ENCODE data around the gene DDX53. TPM values are rescaled to one million over a fixed set of nuclear protein-coding genes. Genes with fewer than 3 reads are reported as not detected.

DDX53 gene
- total and polyA plus RNA-seq, 4 experiments from 2014 or later: not detected

- no peak for DNase-seq
- Mint-ChIP-seq H3K9me3 (peaks cover 0 to 10% (median under 1%) of the 10 kb centered on the region in 8 donors), H3K27ac (no peak overlapping the region), H3K27me3 (peaks cover 0 to 2% of the 10 kb centered on the region in 2 donors), H3K4me1 (no peaks in the 10 kb centered on the region), H3K4me3 (no peak overlapping the region), H3K36me3 (no peaks in the 10 kb centered on the region)
- intact Hi-C loops (cut with micrococcal nuclease): no loop called here
- no peaks in the 10 kb centered on the region for H3K9me3 ChIP-seq (ENCODE audit: control insufficient read depth in 1 of 2, low read length in 2 of 2)
- no peaks in the 10 kb centered on the region for H3K36me3 ChIP-seq (ENCODE audit: insufficient read depth, low read length)
- H3K27ac ChIP-seq (ENCODE audit: low read depth, low read length): no peak overlapping the region
- CTCF ChIA-PET (ENCODE audit: partially characterized antibody): no interaction called here
- H3K4me3 ChIP-seq (ENCODE audit: low read length in 2 of 2): no peak overlapping the region
- no peaks in the 10 kb centered on the region for H3K27me3 ChIP-seq (ENCODE audit: insufficient read depth, low read length)
- POLR2A ChIA-PET (ENCODE audit: partially characterized antibody): no interaction called here
- no peaks in the 10 kb centered on the region for H3K4me1 ChIP-seq (ENCODE audit: insufficient read depth, low read length)
Measured at GRCh38 chrX:22969411-22969810, 30.3 kb upstream of the DDX53 start.

DNA sequence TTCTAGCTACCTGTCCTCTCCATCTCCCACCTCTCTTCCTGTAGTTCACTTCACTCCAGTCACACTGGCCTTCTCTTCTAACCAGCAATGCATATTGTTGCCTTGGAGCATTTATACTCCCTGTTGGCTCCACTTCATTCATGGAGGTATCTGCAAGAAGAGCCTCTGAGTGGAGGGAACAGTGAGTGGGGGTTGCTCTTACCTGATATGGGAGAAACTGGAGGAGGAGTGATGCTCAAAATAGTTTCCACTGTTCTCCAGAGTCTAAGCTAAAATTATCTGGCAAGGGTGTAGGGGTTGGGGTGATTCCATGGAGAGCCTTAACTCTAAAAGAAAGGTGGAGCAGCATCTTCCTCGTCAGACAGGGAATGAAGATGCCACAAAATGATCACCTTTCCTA lies 28.9 kb upstream of the DDX53 start:
- Histone ChIP-seq H3K27ac (ENCODE audit: low read depth, low read length) (no peak overlapping the region), H3K27me3 (ENCODE audit: insufficient read depth, low read length) (no peaks in the 10 kb centered on the region), H3K4me1 (ENCODE audit: insufficient read depth, low read length) (no peaks in the 10 kb centered on the region), H3K4me3 (ENCODE audit: low read length in 2 of 2) (no peak overlapping the region), H3K36me3 (ENCODE audit: insufficient read depth, low read length) (no peaks in the 10 kb centered on the region), H3K9me3 (ENCODE audit: control insufficient read depth in 1 of 2, low read length in 2 of 2) (no peaks in the 10 kb centered on the region)
- peaks cover 0 to 10% (median 2%) of the 10 kb centered on the region in 8 donors for H3K9me3 Mint-ChIP-seq
- no peak for DNase-seq
- H3K27ac Mint-ChIP-seq: no peak overlapping the region
- intact Hi-C loops (cut with micrococcal nuclease): no loop called here
- no peaks in the 10 kb centered on the region for H3K4me1 Mint-ChIP-seq
- ChIA-PET POLR2A (ENCODE audit: partially characterized antibody) (no interaction called here), CTCF (ENCODE audit: partially characterized antibody) (no interaction called here)
- no peak overlapping the region for H3K4me3 Mint-ChIP-seq
- peaks cover 0 to 2% of the 10 kb centered on the region in 2 donors for H3K27me3 Mint-ChIP-seq
- H3K36me3 Mint-ChIP-seq: no peaks in the 10 kb centered on the region

DNA sequence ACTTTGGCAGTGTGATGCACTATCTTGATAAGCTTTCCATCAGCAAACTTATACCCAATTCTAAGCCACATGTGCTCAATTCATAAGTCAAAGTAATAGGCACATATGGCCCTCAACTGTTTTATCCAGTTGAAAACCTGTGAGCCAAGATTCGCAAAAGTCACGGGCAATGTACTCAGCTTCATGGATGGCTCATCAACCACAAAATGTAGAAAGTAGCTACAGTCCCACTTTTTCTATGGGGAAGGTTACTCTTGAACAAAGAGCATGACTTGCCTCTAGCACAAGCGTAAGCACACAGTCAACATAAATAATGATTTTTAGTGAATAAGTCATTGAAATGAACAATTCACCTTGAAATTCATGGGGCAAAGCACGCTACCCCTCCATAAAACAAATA lies 25.1 kb upstream of the DDX53 start:
- H3K4me1 Mint-ChIP-seq: no peaks in the 10 kb centered on the region
- intact Hi-C loops (cut with micrococcal nuclease): no loop called here
- H3K27me3 Mint-ChIP-seq: no peaks in the 10 kb centered on the region
- Histone ChIP-seq H3K27ac (ENCODE audit: low read depth, low read length) (no peak overlapping the region), H3K4me3 (ENCODE audit: low read length in 2 of 2) (no peak overlapping the region), H3K9me3 (ENCODE audit: control insufficient read depth in 1 of 2, low read length in 2 of 2) (no peaks in the 10 kb centered on the region), H3K36me3 (ENCODE audit: insufficient read depth, low read length) (no peaks in the 10 kb centered on the region), H3K4me1 (ENCODE audit: insufficient read depth, low read length) (no peaks in the 10 kb centered on the region), H3K27me3 (ENCODE audit: insufficient read depth, low read length) (no peaks in the 10 kb centered on the region)
- H3K36me3 Mint-ChIP-seq: no peaks in the 10 kb centered on the region
- no peak overlapping the region for H3K4me3 Mint-ChIP-seq
- no peak overlapping the region for H3K27ac Mint-ChIP-seq
- H3K9me3 Mint-ChIP-seq: peaks cover 0 to 10% (median 2%) of the 10 kb centered on the region in 8 donors
- ChIA-PET POLR2A (ENCODE audit: partially characterized antibody) (no interaction called here), CTCF (ENCODE audit: partially characterized antibody) (no interaction called here)
- DNase-seq: no peak

- no peaks in the 10 kb centered on the region for H3K36me3 Mint-ChIP-seq
- H3K4me1 Mint-ChIP-seq: no peaks in the 10 kb centered on the region
- H3K36me3 ChIP-seq (ENCODE audit: insufficient read depth, low read length): no peaks in the 10 kb centered on the region
- no peak overlapping the region for H3K4me3 ChIP-seq (ENCODE audit: low read length in 2 of 2)
- no peaks in the 10 kb centered on the region for H3K27me3 Mint-ChIP-seq
- H3K27ac Mint-ChIP-seq: no peak overlapping the region
- H3K9me3 ChIP-seq (ENCODE audit: control insufficient read depth in 1 of 2, low read length in 2 of 2): no peaks in the 10 kb centered on the region
- no peaks in the 10 kb centered on the region for H3K27me3 ChIP-seq (ENCODE audit: insufficient read depth, low read length)
- ChIA-PET POLR2A (ENCODE audit: partially characterized antibody) (no interaction called here), CTCF (ENCODE audit: partially characterized antibody) (no interaction called here)
- no peak overlapping the region for H3K4me3 Mint-ChIP-seq
- no peak for DNase-seq
- H3K9me3 Mint-ChIP-seq: peaks cover 0 to 9% (median 2%) of the 10 kb centered on the region in 8 donors
- H3K27ac ChIP-seq (ENCODE audit: low read depth, low read length): no peak overlapping the region
- intact Hi-C loops (cut with micrococcal nuclease): no loop called here
- H3K4me1 ChIP-seq (ENCODE audit: insufficient read depth, low read length): no peaks in the 10 kb centered on the region
Measured at GRCh38 chrX:22975786-22976185, 24.0 kb upstream of the DDX53 start.

GRCh38 chrX:22985958-22986357 lies 13.8 kb upstream of the DDX53 start:
- Mint-ChIP-seq H3K9me3 (peaks cover 0 to under 1% (median 0%) of the 10 kb centered on the region in 8 donors), H3K27me3 (no peaks in the 10 kb centered on the region), H3K27ac (no peak overlapping the region), H3K4me1 (no peaks in the 10 kb centered on the region), H3K36me3 (no peaks in the 10 kb centered on the region), H3K4me3 (no peak overlapping the region)
- no peak for DNase-seq
- POLR2A ChIA-PET (ENCODE audit: partially characterized antibody): no interaction called here
- no peaks in the 10 kb centered on the region for H3K4me1 ChIP-seq (ENCODE audit: insufficient read depth, low read length)
- no peak overlapping the region for H3K4me3 ChIP-seq (ENCODE audit: low read length in 2 of 2)
- CTCF ChIA-PET (ENCODE audit: partially characterized antibody): no interaction called here
- intact Hi-C loops (cut with micrococcal nuclease): no loop called here
- no peaks in the 10 kb centered on the region for H3K27me3 ChIP-seq (ENCODE audit: insufficient read depth, low read length)
- no peaks in the 10 kb centered on the region for H3K9me3 ChIP-seq (ENCODE audit: control insufficient read depth in 1 of 2, low read length in 2 of 2)
- no peak overlapping the region for H3K27ac ChIP-seq (ENCODE audit: low read depth, low read length)
- no peaks in the 10 kb centered on the region for H3K36me3 ChIP-seq (ENCODE audit: insufficient read depth, low read length)

DNA sequence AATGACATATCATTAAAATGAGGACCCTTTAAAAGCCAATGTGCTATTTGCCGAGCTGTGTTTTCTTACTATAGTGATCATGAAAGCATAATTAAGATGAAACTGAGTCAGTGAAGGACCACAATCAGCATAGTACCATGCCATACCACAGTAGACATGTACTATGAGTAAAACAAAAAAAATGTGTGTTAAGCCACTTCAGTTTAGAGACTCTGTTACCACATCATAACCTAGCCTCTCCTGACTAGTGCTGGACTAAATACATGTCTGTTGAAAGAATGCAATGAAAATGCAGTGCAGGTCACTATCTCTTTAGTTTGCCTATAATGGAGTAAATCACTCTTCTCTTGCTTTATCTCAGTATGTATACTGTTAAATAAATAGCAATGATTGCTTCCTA lies 12.3 kb upstream of the DDX53 start:
- H3K9me3 Mint-ChIP-seq: peaks cover 0 to 2% (median 0%) of the 10 kb centered on the region in 8 donors
- no peak for DNase-seq
- no peak overlapping the region for H3K4me3 Mint-ChIP-seq
- Histone ChIP-seq H3K9me3 (ENCODE audit: control insufficient read depth in 1 of 2, low read length in 2 of 2) (no peaks in the 10 kb centered on the region), H3K27ac (ENCODE audit: low read depth, low read length) (no peak overlapping the region), H3K4me3 (ENCODE audit: low read length in 2 of 2) (no peak overlapping the region), H3K27me3 (ENCODE audit: insufficient read depth, low read length) (no peaks in the 10 kb centered on the region), H3K4me1 (ENCODE audit: insufficient read depth, low read length) (no peaks in the 10 kb centered on the region), H3K36me3 (ENCODE audit: insufficient read depth, low read length) (no peaks in the 10 kb centered on the region)
- no peaks in the 10 kb centered on the region for H3K27me3 Mint-ChIP-seq
- no peak overlapping the region for H3K27ac Mint-ChIP-seq
- no peaks in the 10 kb centered on the region for H3K4me1 Mint-ChIP-seq
- H3K36me3 Mint-ChIP-seq: no peaks in the 10 kb centered on the region
- CTCF ChIA-PET (ENCODE audit: partially characterized antibody): no interaction called here
- POLR2A ChIA-PET (ENCODE audit: partially characterized antibody): no interaction called here
- intact Hi-C loops (cut with micrococcal nuclease): no loop called here

DNA sequence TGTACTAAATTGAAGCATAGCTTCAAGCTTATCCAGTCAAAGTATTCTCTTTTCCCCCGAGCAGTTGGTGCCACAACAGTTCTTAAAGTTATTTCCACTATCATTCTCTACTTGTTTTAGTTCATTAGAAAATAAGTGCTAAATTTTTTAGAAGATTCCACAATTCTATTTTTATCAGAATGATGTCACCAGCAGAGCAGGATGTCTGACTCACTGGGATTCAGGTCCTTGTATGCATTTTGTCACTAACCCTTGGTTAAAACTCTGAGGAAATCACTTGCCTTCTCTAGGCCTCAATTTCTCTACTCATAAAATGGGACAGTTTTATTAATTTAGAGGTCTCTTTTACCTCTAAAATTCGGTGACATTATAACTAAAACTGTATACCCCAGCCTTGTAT lies 3.4 kb downstream of the DDX53 start:
- ChIA-PET POLR2A (ENCODE audit: partially characterized antibody) (no interaction called here), CTCF (ENCODE audit: partially characterized antibody) (no interaction called here)
- Mint-ChIP-seq H3K27me3 (no peaks in the 10 kb centered on the region), H3K27ac (no peak overlapping the region), H3K4me3 (no peak overlapping the region), H3K4me1 (no peaks in the 10 kb centered on the region), H3K9me3 (peaks cover 0 to 9% (median under 1%) of the 10 kb centered on the region in 8 donors), H3K36me3 (no peaks in the 10 kb centered on the region)
- Histone ChIP-seq H3K27me3 (ENCODE audit: insufficient read depth, low read length) (no peaks in the 10 kb centered on the region), H3K9me3 (ENCODE audit: control insufficient read depth in 1 of 2, low read length in 2 of 2) (no peaks in the 10 kb centered on the region), H3K27ac (ENCODE audit: low read depth, low read length) (no peak overlapping the region), H3K4me1 (ENCODE audit: insufficient read depth, low read length) (no peaks in the 10 kb centered on the region), H3K36me3 (ENCODE audit: insufficient read depth, low read length) (no peaks in the 10 kb centered on the region), H3K4me3 (ENCODE audit: low read length in 2 of 2) (no peak overlapping the region)
- intact Hi-C loops (cut with micrococcal nuclease): no loop called here
- no peak for DNase-seq

- intact Hi-C loops (cut with micrococcal nuclease): no loop called here
- H3K27me3 Mint-ChIP-seq: no peaks in the 10 kb centered on the region
- DNase-seq: no peak
- H3K9me3 ChIP-seq (ENCODE audit: control insufficient read depth in 1 of 2, low read length in 2 of 2): no peaks in the 10 kb centered on the region
- peaks cover 0 to 11% (median 0%) of the 10 kb centered on the region in 8 donors for H3K9me3 Mint-ChIP-seq
- POLR2A ChIA-PET (ENCODE audit: partially characterized antibody): no interaction called here
- CTCF ChIA-PET (ENCODE audit: partially characterized antibody): no interaction called here
- H3K4me3 Mint-ChIP-seq: no peak overlapping the region
- H3K27ac Mint-ChIP-seq: no peak overlapping the region
- H3K4me3 ChIP-seq (ENCODE audit: low read length in 2 of 2): no peak overlapping the region
- peaks cover 0 to 1% (median 0%) of the 10 kb centered on the region in 4 donors for H3K4me1 Mint-ChIP-seq
- H3K4me1 ChIP-seq (ENCODE audit: insufficient read depth, low read length): no peaks in the 10 kb centered on the region
- no peaks in the 10 kb centered on the region for H3K36me3 ChIP-seq (ENCODE audit: insufficient read depth, low read length)
- H3K27ac ChIP-seq (ENCODE audit: low read depth, low read length): no peak overlapping the region
- H3K27me3 ChIP-seq (ENCODE audit: insufficient read depth, low read length): no peaks in the 10 kb centered on the region
- H3K36me3 Mint-ChIP-seq: no peaks in the 10 kb centered on the region
Measured at GRCh38 chrX:23008431-23009099, 8.8 kb downstream of the DDX53 start.
